Neural cell (in vitro differentiated cells): ENCODE data around the gene LENEP.

Source experiments
- EP300 ChIP-seq: fragments of 450-650 bp; conservative IDR thresholded peaks from 2 replicates; pipeline ENCODE4 v1.6.1; 2014; ENCODE audit warnings: antibody characterized with exemption, mild to moderate bottlenecking, moderate library complexity; ENCODE audit not compliant: poor library complexity, severe bottlenecking
- EZH2 ChIP-seq: fragments of 200-600, 300-800 bp; shearing (Covaris generic), sonication (generic); IDR thresholded peaks from 2 replicates; pipeline ENCODE4 v1.6.1; 2014; ENCODE audit warnings: antibody characterized with exemption, low read length, borderline replicate concordance, mild to moderate bottlenecking; ENCODE audit not compliant: insufficient read depth, poor library complexity, severe bottlenecking
- MXI1 ChIP-seq: fragments of 450-650 bp; conservative IDR thresholded peaks from 2 replicates; pipeline ENCODE4 v1.6.1; 2014; ENCODE audit warnings: antibody characterized with exemption, mild to moderate bottlenecking; ENCODE audit not compliant: poor library complexity, severe bottlenecking
- POLR2AphosphoS5 ChIP-seq: IDR thresholded peaks from 2 replicates; pipeline ENCODE4 v1.6.1; 2012
- RAD21 ChIP-seq: fragments of 450-650 bp; conservative IDR thresholded peaks from 2 replicates; pipeline ENCODE4 v1.6.1; 2014; ENCODE audit warnings: antibody characterized with exemption, mild to moderate bottlenecking, moderate library complexity
- SMC3 ChIP-seq: fragments of 450-650 bp; conservative IDR thresholded peaks from 2 replicates; pipeline ENCODE4 v1.6.1; 2014; ENCODE audit warnings: antibody characterized with exemption, mild to moderate bottlenecking, moderate library complexity; ENCODE audit not compliant: poor library complexity
- TF ChIP-seq, protein P1 (sequence below): fragments of 450-650 bp; IDR thresholded peaks from 2 replicates; pipeline ENCODE4 v1.5.1; 2014; ENCODE audit warnings: antibody characterized with exemption, mild to moderate bottlenecking, moderate library complexity; ENCODE audit not compliant: poor library complexity, severe bottlenecking

DNA sequence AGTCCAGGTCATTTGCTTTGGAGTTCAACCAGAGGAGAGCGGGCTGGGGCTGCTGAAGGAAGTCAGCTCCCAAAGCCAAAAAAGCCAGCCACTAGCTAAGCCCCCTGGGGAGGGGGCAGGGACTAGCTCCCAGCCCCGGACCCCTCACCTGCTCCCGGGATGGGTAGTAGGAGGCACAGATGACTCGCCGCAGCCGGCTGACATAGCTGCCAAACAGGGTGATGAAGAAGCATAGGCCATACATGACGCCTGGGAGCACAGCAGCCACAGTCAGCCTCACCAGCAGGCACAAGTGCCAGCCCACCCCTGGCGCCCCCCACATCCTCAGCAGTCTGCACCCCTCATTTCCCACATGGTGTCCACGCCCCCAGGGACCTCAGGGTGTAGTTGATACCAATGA, 32.8 kb downstream of the LENEP start:
- no peak for TF ChIP-seq SMC3
- TF ChIP-seq, protein P1, sequence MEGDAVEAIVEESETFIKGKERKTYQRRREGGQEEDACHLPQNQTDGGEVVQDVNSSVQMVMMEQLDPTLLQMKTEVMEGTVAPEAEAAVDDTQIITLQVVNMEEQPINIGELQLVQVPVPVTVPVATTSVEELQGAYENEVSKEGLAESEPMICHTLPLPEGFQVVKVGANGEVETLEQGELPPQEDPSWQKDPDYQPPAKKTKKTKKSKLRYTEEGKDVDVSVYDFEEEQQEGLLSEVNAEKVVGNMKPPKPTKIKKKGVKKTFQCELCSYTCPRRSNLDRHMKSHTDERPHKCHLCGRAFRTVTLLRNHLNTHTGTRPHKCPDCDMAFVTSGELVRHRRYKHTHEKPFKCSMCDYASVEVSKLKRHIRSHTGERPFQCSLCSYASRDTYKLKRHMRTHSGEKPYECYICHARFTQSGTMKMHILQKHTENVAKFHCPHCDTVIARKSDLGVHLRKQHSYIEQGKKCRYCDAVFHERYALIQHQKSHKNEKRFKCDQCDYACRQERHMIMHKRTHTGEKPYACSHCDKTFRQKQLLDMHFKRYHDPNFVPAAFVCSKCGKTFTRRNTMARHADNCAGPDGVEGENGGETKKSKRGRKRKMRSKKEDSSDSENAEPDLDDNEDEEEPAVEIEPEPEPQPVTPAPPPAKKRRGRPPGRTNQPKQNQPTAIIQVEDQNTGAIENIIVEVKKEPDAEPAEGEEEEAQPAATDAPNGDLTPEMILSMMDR: no peak
- TF ChIP-seq EZH2: no peak
- TF ChIP-seq EP300: no peak
- TF ChIP-seq RAD21: no peak
- TF ChIP-seq POLR2AphosphoS5: no peak
- TF ChIP-seq MXI1: no peak
